ENCODE measurements around the gene SLC35F1.

Gene SLC35F1

GRCh38 chr6:117919775-117920729 lies 13.0 kb downstream of the SLC35F1 start (continued):
- no peak for TF ChIP-seq ZNF558 (tag by site-specific recombination; IDR thresholded peaks at IDR 0.05)
- no peak for TF ChIP-seq ZNF639 (tag by site-specific recombination; IDR thresholded peaks at IDR 0.05)
- no peak for TF ChIP-seq REPIN1 (tag by site-specific recombination; IDR thresholded peaks at IDR 0.05; ENCODE audit: low read depth)
- TF ChIP-seq ZNF549 (tag by site-specific recombination; IDR thresholded peaks at IDR 0.05), result no peak
- TF ChIP-seq HIC1 (tag by site-specific recombination; IDR thresholded peaks at IDR 0.05), result no peak
- 0 out of 2 replicates have a peak, but pooled peaks have one; percentile 52 for TF ChIP-seq REST (tag by site-specific recombination; IDR thresholded peaks at IDR 0.05)
- no peak for TF ChIP-seq KLF17 (tag by site-specific recombination; IDR thresholded peaks at IDR 0.05)
- TF ChIP-seq ZNF132 (tag by site-specific recombination; IDR thresholded peaks at IDR 0.05; ENCODE audit: borderline replicate concordance), result no peak
- no peak for TF ChIP-seq ZNF677 (tag by site-specific recombination; IDR thresholded peaks at IDR 0.05)
- peak; percentile 56; the same call in 1 of the 2 replicates for TF ChIP-seq ZFP37 (tag by site-specific recombination; IDR thresholded peaks at IDR 0.05)
- TF ChIP-seq ZBTB8A (tag by site-specific recombination; IDR thresholded peaks at IDR 0.05), result 0 out of 2 replicates have a peak, but pooled peaks have one; percentile 25
- no peak for TF ChIP-seq ZNF214 (tag by site-specific recombination; IDR thresholded peaks at IDR 0.05; ENCODE audit: borderline replicate concordance)
- TF ChIP-seq SCRT1 (tag by site-specific recombination; IDR thresholded peaks at IDR 0.05; ENCODE audit: borderline replicate concordance), result no peak
- no peak for TF ChIP-seq ZBTB48 (tag by site-specific recombination; IDR thresholded peaks at IDR 0.05)
- no peak for TF ChIP-seq ZNF133 (tag by site-specific recombination; IDR thresholded peaks at IDR 0.05)
- peak; percentile 38; the same call in 1 of the 2 replicates for TF ChIP-seq GLIS2 (tag by site-specific recombination; IDR thresholded peaks at IDR 0.05)
- no peak for TF ChIP-seq OVOL3 (tag by site-specific recombination; IDR thresholded peaks at IDR 0.05)
- no peak for TF ChIP-seq ZNF423 (tag by site-specific recombination; IDR thresholded peaks at IDR 0.05)
- TF ChIP-seq HOXD13 (CRISPR knock-in tag; IDR thresholded peaks at IDR 0.05; ENCODE audit: borderline replicate concordance), result no peak
- peak; percentile 73 for TF ChIP-seq ZNF600 (tag by site-specific recombination; IDR thresholded peaks at IDR 0.05)
- no peak for TF ChIP-seq ZNF843 (tag by site-specific recombination; IDR thresholded peaks at IDR 0.05)
- TF ChIP-seq ZNF785 (tag by site-specific recombination; IDR thresholded peaks at IDR 0.05), result no peak
- no peak for TF ChIP-seq ZNF10 (tag by site-specific recombination; IDR thresholded peaks at IDR 0.05)
- no peak for TF ChIP-seq ZNF398 (tag by site-specific recombination; IDR thresholded peaks at IDR 0.05)
- TF ChIP-seq GLI4 (tag by site-specific recombination; IDR thresholded peaks at IDR 0.05), result no peak
- no peak for TF ChIP-seq ZNF488 (tag by site-specific recombination; IDR thresholded peaks at IDR 0.05)
- 0 out of 2 replicates have a peak, but pooled peaks have one; percentile 22 for TF ChIP-seq ZNF501 (tag by site-specific recombination; IDR thresholded peaks at IDR 0.05)
- TF ChIP-seq ZNF341 (tag by site-specific recombination; IDR thresholded peaks at IDR 0.05; ENCODE audit: low read depth), result peak; percentile 70
- TF ChIP-seq ZNF426 (tag by site-specific recombination; IDR thresholded peaks at IDR 0.05), result no peak
